VCaP (cell line): ENCODE measurements around the gene LPAR2.
"Not testable (repeated sequence)": the region's sequence is repeated elsewhere in the genome, so short reads cannot be mapped to it uniquely, and the experiment has no call there.

ENCODE experiments used
- H3K27ac ChIP-seq: fragments of 450-650 bp; 2 replicates; pipeline ENCODE4 v1.5.1; 2017
- CTCF ChIP-seq: fragments of 450-650 bp; conservative IDR thresholded peaks from 2 replicates; pipeline ENCODE4 v1.5.1; 2017; ENCODE audit warnings: mild to moderate bottlenecking, moderate library complexity

Gene LPAR2

GRCh38 chr19:19615086-19615485 is 12.9 kb downstream of the LPAR2 start:
- no peak for TF ChIP-seq CTCF

GRCh38 chr19:19613506-19613905 is 14.5 kb downstream of the LPAR2 start:
- H3K27ac ChIP-seq, result no peak overlapping the region
- TF ChIP-seq CTCF, result no peak

More at GRCh38 chr19:19615086-19615485, 12.9 kb downstream of the LPAR2 start:
- H3K27ac ChIP-seq, result no peak overlapping the region

GRCh38 chr19:19610376-19611202 is 17.4 kb downstream of the LPAR2 start:
- no peak for TF ChIP-seq CTCF
- no peak overlapping the region for H3K27ac ChIP-seq

- H3K27ac ChIP-seq, result not testable (repeated sequence)
These were observed 21.3 kb downstream of the LPAR2 start for GRCh38 chr19:19606686-19607085.

- no peak for TF ChIP-seq CTCF
- H3K27ac ChIP-seq, result no peak overlapping the region
These were observed 22.0 kb downstream of the LPAR2 start for GRCh38 chr19:19606021-19606420.

GRCh38 chr19:19602713-19603324 is 25.2 kb downstream of the LPAR2 start:
- TF ChIP-seq CTCF, result no peak
- no peak overlapping the region for H3K27ac ChIP-seq

GRCh38 chr19:19602136-19602712 is 25.8 kb downstream of the LPAR2 start:
- no peak overlapping the region for H3K27ac ChIP-seq
- no peak for TF ChIP-seq CTCF
